K562 (cell line): ENCODE measurements around the gene OR51V1. TPM values are rescaled to one million over a fixed set of nuclear protein-coding genes. Genes with fewer than 3 reads are reported as not detected.
A peak's percentile ranks its signal among the peaks of the same experiment; 100 is the strongest.

Experiments used
- AFF4 ChIP-seq: sonication (generic); formaldehyde crosslinking; IDR thresholded peaks from 2 replicates; pipeline ENCODE4 v1.8.0; 2023; ENCODE audit warnings: mild to moderate bottlenecking, missing genetic modification reagents
- DMBX1 ChIP-seq: fragments of 250-450 bp; sonication (Bioruptor Pico); IDR thresholded peaks from 2 replicates; pipeline ENCODE4 v1.8.0; 2022; ENCODE audit warnings: inconsistent platforms, mild to moderate bottlenecking, moderate library complexity, borderline replicate concordance
- GTF2B ChIP-seq: IDR thresholded peaks from 2 replicates; pipeline ENCODE4 v1.6.1; 2011; ENCODE audit not compliant: insufficient read length; ENCODE audit errors: extremely low read depth
- MECOM ChIP-seq: fragments of 250-450 bp; sonication (Bioruptor Pico); IDR thresholded peaks from 2 replicates; pipeline ENCODE4 v1.8.0; 2022; ENCODE audit warnings: inconsistent platforms
- MIER1 ChIP-seq: fragments of 450-650 bp; IDR thresholded peaks from 2 replicates; pipeline ENCODE4 v1.6.1; 2016; ENCODE audit warnings: antibody characterized with exemption, mild to moderate bottlenecking, low read depth
- NR2C1 ChIP-seq, 2 experiments: fragments of 450-650 bp; IDR thresholded peaks; 2 replicates each; pipeline ENCODE4 v1.6.1; 2017; ENCODE audit warnings: mild to moderate bottlenecking in 2 of 2, antibody characterized with exemption in 1 of 2, inconsistent platforms in 1 of 2, missing compliant biosample characterization in 1 of 2, missing genetic modification characterization in 1 of 2
- POLR2AphosphoS5 ChIP-seq: IDR thresholded peaks from 2 replicates; pipeline ENCODE4 v1.6.1; 2011; ENCODE audit warnings: mild to moderate bottlenecking, low read depth, low read length, moderate library complexity; ENCODE audit not compliant: control insufficient read depth, insufficient read depth
- RBM17 ChIP-seq: fragments of 200-400 bp; formaldehyde crosslinking; IDR thresholded peaks from 2 replicates; pipeline ENCODE4 v1.6.1; 2017; ENCODE audit warnings: low read depth, mild to moderate bottlenecking, low read length, borderline replicate concordance
- RCOR1 ChIP-seq, 2 experiments: IDR thresholded peaks; 2 replicates each; pipeline ENCODE4 v1.6.1; 2012; ENCODE audit warnings: low read depth in 2 of 2, low read length in 2 of 2, borderline replicate concordance in 1 of 2, improper control_type of control experiment in 1 of 2
- THAP12 ChIP-seq: fragments of 250-450 bp; sonication (Bioruptor Pico); IDR thresholded peaks from 2 replicates; pipeline ENCODE4 v1.9.0; 2021; ENCODE audit warnings: mild to moderate bottlenecking, inconsistent platforms
- XRCC4 ChIP-seq: IDR thresholded peaks from one replicate; pipeline ENCODE4 v1.6.1; 2011; ENCODE audit not compliant: insufficient read depth, insufficient read length; ENCODE audit errors: extremely low read depth
- ZBTB7A ChIP-seq: IDR thresholded peaks from 2 replicates; pipeline ENCODE4 v1.6.1; 2011; ENCODE audit warnings: low read depth, mild to moderate bottlenecking, low read length, moderate library complexity, borderline replicate concordance; ENCODE audit not compliant: control insufficient read depth
- polyA plus RNA-seq, 8 experiments: library from polyadenylated mRNA; depleted of rRNA in 4 of 8; stranded (reverse) in 5 of 8; unstranded in 3 of 8; fragments of >200 nt; fragmentation: Nextera tagmentation in 2 of 8; fragmentation: Illumina TruSeq in 1 of 8; extraction: Ambion mirVana in 2 of 8; extraction: Trizol in 1 of 8; gene quantifications; 2 replicates each; pipeline versions ENCODE4 v1.2.1 to v1.2.3, GENCODE V29; 2011 to 2014; ENCODE audit warnings: inconsistent platforms in 1 of 8, missing spikeins in 1 of 8
- total RNA-seq, 7 experiments: library from RNA; depleted of rRNA in 6 of 7; stranded (reverse); fragments of >200 nt in 6 of 7; fragmentation: Illumina TruSeq in 2 of 7; extraction: Trizol in 2 of 7; gene quantifications; 2 replicates each; pipeline versions ENCODE4 v1.2.1 to v1.2.3, GENCODE V29; 2011 to 2021; ENCODE audit warnings: low replicate concordance in 1 of 7
- TF ChIP-seq, protein P1 (sequence below), 2 experiments: fragments of 200-800 bp in 1 of 2; sonication (Bioruptor generic) in 1 of 2; sonication (generic) in 1 of 2; formaldehyde crosslinking in 1 of 2; IDR thresholded peaks in 1 of 2; conservative IDR thresholded peaks in 1 of 2; 2 replicates each; pipeline versions ENCODE4 v1.5.0 to v1.6.1; 2016 to 2020; ENCODE audit warnings: missing compliant biosample characterization in 1 of 2, missing genetic modification characterization in 1 of 2, missing genetic modification reagents in 1 of 2
- TF ChIP-seq, protein P2 (sequence below): sonication (generic); formaldehyde crosslinking; IDR thresholded peaks from 2 replicates; pipeline ENCODE4 v1.8.0; 2022; ENCODE audit warnings: mild to moderate bottlenecking, low read depth, missing genetic modification reagents

OR51V1 gene
- total and polyA plus RNA-seq, 9 of the 15 experiments (the other 6 are each of a cell fraction or from before 2014, with no cell fraction given): not detected

- TF ChIP-seq, protein P1, sequence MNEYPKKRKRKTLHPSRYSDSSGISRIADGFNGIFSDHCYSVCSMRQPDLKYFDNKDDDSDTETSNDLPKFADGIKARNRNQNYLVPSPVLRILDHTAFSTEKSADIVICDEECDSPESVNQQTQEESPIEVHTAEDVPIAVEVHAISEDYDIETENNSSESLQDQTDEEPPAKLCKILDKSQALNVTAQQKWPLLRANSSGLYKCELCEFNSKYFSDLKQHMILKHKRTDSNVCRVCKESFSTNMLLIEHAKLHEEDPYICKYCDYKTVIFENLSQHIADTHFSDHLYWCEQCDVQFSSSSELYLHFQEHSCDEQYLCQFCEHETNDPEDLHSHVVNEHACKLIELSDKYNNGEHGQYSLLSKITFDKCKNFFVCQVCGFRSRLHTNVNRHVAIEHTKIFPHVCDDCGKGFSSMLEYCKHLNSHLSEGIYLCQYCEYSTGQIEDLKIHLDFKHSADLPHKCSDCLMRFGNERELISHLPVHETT (CRISPR knock-in tag; conservative IDR thresholded peaks at IDR 0.05 in 1 of 2, IDR thresholded peaks at IDR 0.05 in 1 of 2): 0 out of 4 replicates have a peak, but pooled peaks of 1 of the 2 experiments have one; percentile 36
- TF ChIP-seq DMBX1 (CRISPR knock-in tag) (0 out of 2 replicates have a peak, but pooled peaks have one; percentile 44), AFF4 (CRISPR knock-in tag) (no peak), MIER1 (no peak), ZBTB7A (no peak), GTF2B (no peak), NR2C1 (IDR thresholded peaks at IDR 0.05) (no peak), NR2C1 (tag; IDR thresholded peaks at IDR 0.05) (no peak), XRCC4 (no peak), THAP12 (CRISPR knock-in tag) (no peak), RBM17 (no peak), POLR2AphosphoS5 (peak; percentile 36; the same call in 1 of the 2 replicates), MECOM (CRISPR knock-in tag) (no peak), RCOR1 (IDR thresholded peaks at IDR 0.05; ENCODE audit: borderline replicate concordance in 1 of 2, low read depth in 2 of 2, low read length in 2 of 2) (no peak)
- TF ChIP-seq, protein P2, sequence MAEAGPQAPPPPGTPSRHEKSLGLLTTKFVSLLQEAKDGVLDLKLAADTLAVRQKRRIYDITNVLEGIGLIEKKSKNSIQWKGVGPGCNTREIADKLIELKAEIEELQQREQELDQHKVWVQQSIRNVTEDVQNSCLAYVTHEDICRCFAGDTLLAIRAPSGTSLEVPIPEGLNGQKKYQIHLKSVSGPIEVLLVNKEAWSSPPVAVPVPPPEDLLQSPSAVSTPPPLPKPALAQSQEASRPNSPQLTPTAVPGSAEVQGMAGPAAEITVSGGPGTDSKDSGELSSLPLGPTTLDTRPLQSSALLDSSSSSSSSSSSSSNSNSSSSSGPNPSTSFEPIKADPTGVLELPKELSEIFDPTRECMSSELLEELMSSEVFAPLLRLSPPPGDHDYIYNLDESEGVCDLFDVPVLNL (CRISPR knock-in tag): no peak
These were observed 46.4 kb upstream of the OR51V1 start (continued) for GRCh38 chr11:5246772-5247471.
